ENCODE measurements around the gene ZCCHC7. TPM values are rescaled to one million over a fixed set of nuclear protein-coding genes. Genes with fewer than 3 reads are reported as not detected.

The ZCCHC7 gene
- polyA plus RNA-seq, 3 donors = 8.7 to 12.9 (median 12.5) TPM

DNA sequence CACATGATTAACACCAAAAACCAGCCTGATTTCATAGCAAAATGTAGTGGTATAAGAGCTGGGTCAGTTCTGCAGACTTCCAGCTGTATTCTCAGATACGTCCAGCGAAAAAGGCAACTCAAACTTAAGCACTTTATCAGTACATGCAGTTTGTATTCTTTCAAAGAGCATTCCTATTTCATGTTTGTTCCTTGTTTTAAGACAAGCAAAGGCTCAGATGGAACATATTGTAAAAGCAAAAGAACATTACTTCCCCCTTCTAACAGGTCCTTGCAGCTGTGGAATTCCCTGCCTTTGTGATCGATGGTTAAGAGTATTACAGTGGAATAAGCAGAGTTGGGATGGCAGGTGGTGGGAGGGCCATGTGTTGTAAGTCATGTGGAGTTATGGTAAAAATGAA lies 215.8 kb downstream of the ZCCHC7 start:
- Mint-ChIP-seq H3K27ac (no peak overlapping the region), H3K9me3 (no peaks in the 10 kb centered on the region), H3K4me3 (no peak overlapping the region), H3K27me3 (ENCODE audit: low read depth in 3 of 3) (no peaks in the 10 kb centered on the region), H3K4me1 (peaks cover 4% of the 10 kb centered on the region), H3K36me3 (no peaks in the 10 kb centered on the region)
- Histone ChIP-seq H3K36me3 (replicated peaks in 1 of 2; ENCODE audit: control insufficient read depth in 1 of 2, insufficient read depth in 2 of 2, low read length in 2 of 2) (no peaks in the 10 kb centered on the region), H3K27ac (ENCODE audit: low read depth in 1 of 2, low read length in 2 of 2) (no peak overlapping the region), H3K27me3 (ENCODE audit: control insufficient read depth in 2 of 2, insufficient read depth in 2 of 2, low read length in 2 of 2) (no peaks in the 10 kb centered on the region), H3K79me2 (ENCODE audit: insufficient read depth, low read length) (no peaks in the 10 kb centered on the region), H3K4me3 (replicated peaks in 1 of 3; ENCODE audit: low read depth in 2 of 3, low read length in 3 of 3) (no peak overlapping the region), H2AFZ (ENCODE audit: insufficient read depth, low read depth, low read length, poor library complexity, severe bottlenecking) (no peak overlapping the region), H3K4me1 (ENCODE audit: control insufficient read depth in 1 of 2, insufficient read depth in 2 of 2, low read length in 2 of 2) (no peaks in the 10 kb centered on the region), H3K9ac (ENCODE audit: insufficient read depth, low read length, poor library complexity, severe bottlenecking) (no peak overlapping the region), H3K4me2 (replicated peaks; ENCODE audit: extremely low read depth, low read length, poor library complexity, severe bottlenecking) (no peak overlapping the region), H3K9me3 (replicated peaks in 1 of 2; ENCODE audit: control insufficient read depth in 1 of 2, insufficient read depth in 1 of 2, low read length in 2 of 2) (no peaks in the 10 kb centered on the region), H4K20me1 (ENCODE audit: insufficient read depth, low read length) (no peaks in the 10 kb centered on the region)
- no CpG with 5 or more reads among the region's 3 CpGs for WGBS (ENCODE audit: insufficient coverage)
- DNase-seq = no peak
- TF ChIP-seq, protein P1, sequence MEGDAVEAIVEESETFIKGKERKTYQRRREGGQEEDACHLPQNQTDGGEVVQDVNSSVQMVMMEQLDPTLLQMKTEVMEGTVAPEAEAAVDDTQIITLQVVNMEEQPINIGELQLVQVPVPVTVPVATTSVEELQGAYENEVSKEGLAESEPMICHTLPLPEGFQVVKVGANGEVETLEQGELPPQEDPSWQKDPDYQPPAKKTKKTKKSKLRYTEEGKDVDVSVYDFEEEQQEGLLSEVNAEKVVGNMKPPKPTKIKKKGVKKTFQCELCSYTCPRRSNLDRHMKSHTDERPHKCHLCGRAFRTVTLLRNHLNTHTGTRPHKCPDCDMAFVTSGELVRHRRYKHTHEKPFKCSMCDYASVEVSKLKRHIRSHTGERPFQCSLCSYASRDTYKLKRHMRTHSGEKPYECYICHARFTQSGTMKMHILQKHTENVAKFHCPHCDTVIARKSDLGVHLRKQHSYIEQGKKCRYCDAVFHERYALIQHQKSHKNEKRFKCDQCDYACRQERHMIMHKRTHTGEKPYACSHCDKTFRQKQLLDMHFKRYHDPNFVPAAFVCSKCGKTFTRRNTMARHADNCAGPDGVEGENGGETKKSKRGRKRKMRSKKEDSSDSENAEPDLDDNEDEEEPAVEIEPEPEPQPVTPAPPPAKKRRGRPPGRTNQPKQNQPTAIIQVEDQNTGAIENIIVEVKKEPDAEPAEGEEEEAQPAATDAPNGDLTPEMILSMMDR (IDR thresholded peaks at IDR 0.05) = no peak
- intact Hi-C loops (cut with micrococcal nuclease) = no loop called here

GRCh38 chr9:37337301-37337890 lies 217.0 kb downstream of the ZCCHC7 start:
- Histone ChIP-seq H3K27ac (ENCODE audit: low read depth in 1 of 2, low read length in 2 of 2) (no peak overlapping the region), H4K20me1 (ENCODE audit: insufficient read depth, low read length) (no peaks in the 10 kb centered on the region), H3K4me1 (ENCODE audit: control insufficient read depth in 1 of 2, insufficient read depth in 2 of 2, low read length in 2 of 2) (no peaks in the 10 kb centered on the region), H3K79me2 (ENCODE audit: insufficient read depth, low read length) (no peaks in the 10 kb centered on the region), H3K4me3 (replicated peaks in 1 of 3; ENCODE audit: low read depth in 2 of 3, low read length in 3 of 3) (no peak overlapping the region), H3K4me2 (replicated peaks; ENCODE audit: extremely low read depth, low read length, poor library complexity, severe bottlenecking) (no peak overlapping the region), H3K27me3 (ENCODE audit: control insufficient read depth in 2 of 2, insufficient read depth in 2 of 2, low read length in 2 of 2) (no peaks in the 10 kb centered on the region), H3K9me3 (replicated peaks in 1 of 2; ENCODE audit: control insufficient read depth in 1 of 2, insufficient read depth in 1 of 2, low read length in 2 of 2) (no peaks in the 10 kb centered on the region), H3K36me3 (replicated peaks in 1 of 2; ENCODE audit: control insufficient read depth in 1 of 2, insufficient read depth in 2 of 2, low read length in 2 of 2) (no peaks in the 10 kb centered on the region), H3K9ac (ENCODE audit: insufficient read depth, low read length, poor library complexity, severe bottlenecking) (no peak overlapping the region), H2AFZ (ENCODE audit: insufficient read depth, low read depth, low read length, poor library complexity, severe bottlenecking) (no peak overlapping the region)
- Mint-ChIP-seq H3K27ac (no peak overlapping the region), H3K4me3 (no peak overlapping the region), H3K4me1 (peaks cover 4% of the 10 kb centered on the region), H3K36me3 (no peaks in the 10 kb centered on the region), H3K27me3 (ENCODE audit: low read depth in 3 of 3) (no peaks in the 10 kb centered on the region), H3K9me3 (no peaks in the 10 kb centered on the region)
- intact Hi-C loops (cut with micrococcal nuclease) = no loop called here
- DNase-seq = no peak
- 100% methylated on average over 1 of the region's 7 CpGs for WGBS (ENCODE audit: insufficient coverage)
- TF ChIP-seq, protein P1 (IDR thresholded peaks at IDR 0.05) = no peak
